HG03135 (cell line): ENCODE data around the gene MAP3K5.

Experiments used
- ATAC-seq: cut with Tn5 transposase; IDR thresholded peaks from one replicate; pipeline ENCODE4 v1.9.1; 2021; ENCODE audit warnings: mild to moderate bottlenecking, moderate library complexity; ENCODE audit not compliant: unreplicated experiment

The MAP3K5 gene

DNA sequence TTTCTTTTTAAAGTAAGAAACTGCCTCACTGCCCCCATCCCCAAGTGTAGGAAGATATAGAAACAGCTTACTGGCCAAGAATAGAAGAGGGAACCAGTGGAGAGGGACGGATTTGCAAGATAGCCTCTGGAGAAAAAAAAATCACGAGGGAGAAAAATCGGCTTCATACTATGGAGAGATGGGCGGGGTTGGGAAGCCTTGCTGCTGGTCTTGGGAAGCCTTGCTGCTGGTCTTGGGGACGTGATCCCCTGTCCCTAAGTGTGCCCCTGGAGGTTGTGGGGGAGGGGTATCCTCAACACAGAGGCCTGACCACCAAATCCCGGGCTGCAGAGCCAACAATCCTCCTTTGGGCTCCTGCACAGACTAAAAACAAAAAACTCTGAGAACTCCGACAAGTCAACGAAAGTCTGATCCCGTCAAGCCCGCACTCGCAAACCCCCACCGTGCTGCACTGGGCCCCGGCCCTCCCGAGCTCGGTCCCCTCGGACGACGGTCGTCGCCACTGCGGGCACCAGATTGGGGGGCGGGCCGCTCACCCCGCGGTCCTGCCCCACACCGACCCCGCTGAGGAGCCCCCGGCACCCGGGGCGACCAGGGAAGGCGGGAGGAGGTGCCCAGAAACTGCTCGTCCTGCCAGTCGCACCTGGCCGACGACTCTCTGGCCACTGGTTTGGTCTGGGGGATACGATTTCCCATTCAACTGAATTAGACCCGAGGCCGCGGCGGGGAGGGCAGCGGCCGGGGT lies 242.8 kb downstream of the MAP3K5 start:
- ATAC-seq: peak; percentile 16

- ATAC-seq: no peak
These were observed 243.5 kb downstream of the MAP3K5 start for GRCh38 chr6:136548582-136549299.

- no peak for ATAC-seq
These were observed 244.4 kb downstream of the MAP3K5 start for GRCh38 chr6:136547871-136548270.

DNA sequence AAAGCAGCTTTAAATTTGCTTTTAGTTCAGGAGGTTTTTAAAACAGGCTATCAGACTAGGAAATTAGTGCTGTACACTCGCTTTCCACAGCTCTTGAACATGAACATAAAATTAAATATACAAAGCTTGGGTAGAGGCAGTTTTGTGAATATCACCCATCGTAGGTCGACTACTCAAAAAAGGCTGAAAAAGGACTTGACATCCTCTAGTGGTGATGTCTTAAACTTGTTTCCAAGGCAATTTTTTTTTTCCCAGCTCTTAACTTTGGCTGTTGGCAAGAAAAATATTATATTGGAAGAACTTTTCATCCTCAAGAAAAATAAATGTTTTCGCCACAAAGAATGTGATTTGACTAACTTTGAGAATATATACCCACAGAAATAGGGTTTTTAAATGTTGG lies 244.9 kb downstream of the MAP3K5 start:
- ATAC-seq: no peak

DNA sequence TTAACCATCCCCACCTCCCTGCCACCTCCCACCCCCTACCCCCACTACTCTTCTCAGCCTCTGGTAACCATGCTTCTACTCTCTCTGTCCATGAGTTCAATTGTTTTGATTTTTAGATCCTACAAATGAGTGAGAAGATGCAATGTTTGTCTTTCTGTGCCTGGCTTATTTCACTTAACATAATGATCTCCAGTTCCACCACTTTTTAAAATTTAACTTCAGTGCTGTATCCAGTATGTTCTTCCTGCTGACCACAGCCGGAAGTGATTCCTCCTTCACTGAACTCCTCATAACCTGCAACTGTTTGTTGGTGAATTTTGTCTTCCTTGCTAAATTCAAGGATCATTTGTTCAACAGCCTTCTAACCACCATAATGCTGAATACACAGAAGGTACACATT lies 245.9 kb downstream of the MAP3K5 start:
- ATAC-seq: no peak

GRCh38 chr6:136544326-136544725 lies 248.0 kb downstream of the MAP3K5 start:
- ATAC-seq: no peak

GRCh38 chr6:136541395-136541794 lies 250.9 kb downstream of the MAP3K5 start:
- ATAC-seq: no peak

DNA sequence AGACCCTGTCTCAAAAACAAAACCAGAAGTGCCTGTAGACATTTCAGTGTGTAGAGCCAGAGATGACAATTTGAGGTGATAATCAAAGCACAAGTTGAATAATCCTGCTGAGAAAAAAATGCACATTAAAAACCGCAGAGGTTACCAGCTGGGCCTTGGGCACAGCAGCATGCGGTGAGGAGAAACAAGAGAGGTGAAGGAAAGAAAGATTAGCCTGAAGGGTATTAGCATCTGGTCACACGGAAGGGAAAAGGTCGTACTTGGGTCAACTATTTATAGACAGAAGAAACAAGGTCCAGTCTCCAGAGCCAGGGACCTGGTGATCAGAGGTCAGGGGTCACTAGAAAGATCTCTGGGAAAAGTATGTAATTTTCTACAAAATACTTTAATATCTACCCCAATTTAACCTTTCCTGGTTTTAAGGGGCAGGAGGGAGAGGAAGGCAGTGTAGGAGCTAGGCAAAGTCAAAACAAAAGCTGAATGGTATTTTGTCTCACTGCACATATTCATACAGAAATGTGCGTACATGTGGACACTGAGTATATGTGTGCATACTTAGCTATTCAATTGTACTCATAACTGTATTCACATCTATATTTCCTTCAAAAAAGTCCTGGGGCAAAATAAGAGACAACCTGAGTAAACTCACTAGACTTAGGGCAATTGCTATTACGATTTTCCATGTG lies 252.2 kb downstream of the MAP3K5 start:
- ATAC-seq: no peak

- ATAC-seq: no peak
These were observed 253.4 kb downstream of the MAP3K5 start for GRCh38 chr6:136538836-136539235.

- ATAC-seq: no peak
These were observed 256.2 kb downstream of the MAP3K5 start for GRCh38 chr6:136535880-136536650.

GRCh38 chr6:136535017-136535765 lies 257.1 kb downstream of the MAP3K5 start:
- no peak for ATAC-seq

GRCh38 chr6:136534268-136534667 lies 258.0 kb downstream of the MAP3K5 start:
- ATAC-seq: no peak

DNA sequence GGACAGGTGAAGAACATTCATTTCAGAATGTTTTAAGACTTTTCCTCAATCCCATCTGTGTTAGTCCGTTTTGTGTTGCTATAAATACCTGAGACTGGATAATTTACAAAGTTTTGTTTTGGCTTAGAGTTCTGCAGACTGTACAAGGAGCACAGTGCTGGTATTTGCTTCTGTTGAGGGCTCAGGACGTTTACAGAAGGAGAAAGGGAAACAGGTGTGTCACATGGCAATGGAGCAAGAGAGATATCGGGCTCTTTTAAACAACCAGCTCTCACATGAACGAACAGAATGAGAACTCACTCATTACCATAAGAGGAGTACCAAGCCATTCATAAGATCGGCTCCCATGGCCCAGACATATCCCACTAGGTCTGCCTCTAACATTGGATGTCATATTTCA lies 258.8 kb downstream of the MAP3K5 start:
- ATAC-seq: no peak

DNA sequence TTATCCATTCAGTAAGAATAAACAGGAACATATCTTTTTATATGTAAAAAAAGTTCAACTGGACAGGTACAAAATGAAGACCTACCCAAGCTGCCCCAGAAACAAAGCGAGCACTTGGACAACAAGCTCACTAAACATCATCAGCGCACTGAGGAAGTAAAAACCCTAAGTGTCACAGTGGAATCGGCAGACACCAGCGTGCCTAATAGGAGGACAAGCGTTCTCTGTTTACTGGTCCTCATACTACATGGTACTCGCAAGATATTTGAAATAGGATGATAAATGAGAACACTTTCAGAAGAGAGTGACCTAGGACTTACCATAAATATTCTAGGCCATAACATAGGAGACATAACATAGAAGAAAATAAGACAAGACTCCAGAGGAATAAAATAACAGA lies 260.2 kb downstream of the MAP3K5 start:
- no peak for ATAC-seq

DNA sequence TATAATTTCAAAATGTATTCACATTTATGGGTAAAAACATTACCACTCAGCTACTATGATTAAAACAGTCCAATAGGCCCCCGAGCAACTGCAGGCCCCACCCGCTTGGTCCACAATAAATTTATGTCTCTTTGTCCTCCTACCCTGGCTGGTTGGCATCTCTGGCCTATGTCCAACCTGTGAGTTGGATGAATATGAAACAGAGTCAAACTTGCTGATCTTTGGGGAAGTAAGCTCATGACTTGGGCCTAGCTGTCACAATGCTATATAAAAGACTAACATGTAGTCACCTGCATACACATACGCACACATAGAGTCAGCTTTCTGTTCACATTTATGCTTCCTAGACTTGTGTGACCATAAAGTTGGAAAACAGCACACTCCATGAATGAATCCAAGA lies 262.6 kb downstream of the MAP3K5 start:
- no peak for ATAC-seq

DNA sequence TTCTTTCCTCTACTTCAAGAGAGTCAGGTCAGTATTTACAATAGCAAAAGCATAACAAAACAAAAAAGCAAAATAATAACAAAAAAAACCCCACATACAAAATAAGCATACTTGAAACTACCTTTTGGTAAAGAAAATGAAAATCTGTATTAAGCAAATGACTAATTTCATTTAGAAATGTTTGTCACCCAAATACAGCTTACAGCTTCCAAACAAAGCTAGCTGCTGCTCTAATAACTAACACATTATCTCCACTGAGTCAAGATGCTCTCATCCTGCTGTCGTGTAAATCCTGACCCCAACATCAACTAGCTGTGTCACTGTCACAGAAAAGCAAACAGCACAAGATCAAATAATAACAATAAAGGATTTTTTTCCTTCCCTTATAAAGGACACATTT lies 263.8 kb downstream of the MAP3K5 start:
- no peak for ATAC-seq

GRCh38 chr6:136527831-136528230 lies 264.4 kb downstream of the MAP3K5 start:
- ATAC-seq: no peak

- no peak for ATAC-seq
These were observed 265.3 kb downstream of the MAP3K5 start for GRCh38 chr6:136526937-136527336.

DNA sequence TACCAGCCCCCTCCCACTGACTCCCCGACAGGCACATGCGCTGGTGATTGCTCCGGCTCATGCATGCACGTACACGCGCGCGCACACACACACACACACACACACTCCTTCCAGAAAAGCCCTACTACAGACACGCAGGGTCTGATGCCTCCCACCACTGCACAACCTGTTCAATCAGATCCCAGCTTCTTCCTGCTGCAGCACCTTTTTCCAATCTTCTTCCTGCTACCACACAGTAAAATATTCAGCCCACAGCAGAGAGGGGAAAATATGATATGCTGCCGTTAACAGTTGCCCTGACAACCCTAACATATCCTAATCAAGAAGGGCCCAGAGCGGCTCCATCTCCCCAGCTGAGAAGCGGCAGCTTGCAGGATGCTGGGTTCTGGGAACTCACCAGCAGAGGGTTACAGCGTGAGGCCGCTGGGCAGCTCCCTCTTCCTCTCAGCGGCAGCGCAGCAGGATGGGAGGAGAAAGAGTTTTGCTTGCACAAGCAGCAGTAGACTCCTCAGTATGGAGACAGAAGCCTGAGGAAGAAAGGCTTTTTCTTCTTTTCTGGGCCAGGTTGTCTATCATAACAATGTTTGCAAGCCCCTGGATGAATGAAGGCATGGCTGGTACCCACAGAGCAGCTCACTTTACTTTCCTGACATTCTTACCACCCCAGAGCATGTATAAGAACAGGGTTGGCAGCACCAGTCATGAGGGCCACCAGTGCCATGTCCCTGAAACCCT lies 265.9 kb downstream of the MAP3K5 start:
- no peak for ATAC-seq
